ENCODE results near the gene GHRHR. TPM values are rescaled to one million over a fixed set of nuclear protein-coding genes. Genes with fewer than 3 reads are reported as not detected.

GHRHR gene
- total and polyA plus RNA-seq, 8 donors = 0.31 to 0.51 (median 0.48) TPM; not detected in 5

DNA sequence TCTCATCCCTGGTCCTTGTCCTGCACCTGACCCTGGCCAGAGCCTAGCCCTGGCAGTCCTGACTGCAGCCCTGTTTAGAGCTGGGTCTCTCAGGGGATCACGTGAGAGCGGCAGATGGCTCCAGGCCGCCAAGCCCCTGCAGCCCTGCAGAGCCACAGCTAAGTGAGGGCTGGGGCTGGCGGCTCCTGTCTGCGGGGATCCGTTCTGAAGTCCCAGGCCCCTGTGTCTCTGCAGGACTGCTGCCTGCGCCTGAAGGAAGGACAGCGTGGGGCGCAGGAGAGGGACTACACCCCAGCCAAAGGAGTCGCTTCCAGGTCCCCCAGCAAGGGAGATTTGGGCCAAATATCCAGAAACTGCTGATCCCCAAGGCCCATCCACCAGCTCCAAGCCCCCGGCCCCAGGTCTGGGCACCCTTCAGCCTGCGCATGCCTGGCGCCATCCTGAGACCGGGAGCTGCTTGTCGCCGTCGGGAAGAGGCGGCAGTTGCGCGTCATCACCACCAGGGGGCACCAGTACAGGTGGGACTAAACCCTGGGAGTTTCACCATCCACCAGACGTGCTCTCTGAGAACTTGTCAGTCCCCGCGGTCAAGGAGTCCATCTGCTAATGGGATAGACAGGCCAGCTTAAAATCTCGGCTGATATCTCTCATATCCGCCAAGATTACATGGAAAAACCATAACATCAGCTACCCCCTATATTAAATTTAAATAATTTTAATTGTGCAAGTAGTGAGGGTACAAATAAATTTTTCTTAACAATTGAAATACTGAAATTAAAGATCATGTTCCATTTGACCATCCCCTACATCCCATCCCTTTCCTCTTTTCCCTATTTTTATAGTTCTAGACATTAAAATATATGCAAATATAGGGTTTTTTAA, 25.1 kb upstream of the GHRHR start:
- Histone ChIP-seq H3K4me3 (no peak overlapping the region), H3K4me1 (peaks cover 3 to 4% of the 10 kb centered on the region in 2 donors), H3K27ac (no peak overlapping the region), H3K9me3 (no peaks in the 10 kb centered on the region), H3K36me3 (no peaks in the 10 kb centered on the region), H3K27me3 (peaks cover 0 to 14% of the 10 kb centered on the region in 2 donors)
- TF ChIP-seq, protein P1, sequence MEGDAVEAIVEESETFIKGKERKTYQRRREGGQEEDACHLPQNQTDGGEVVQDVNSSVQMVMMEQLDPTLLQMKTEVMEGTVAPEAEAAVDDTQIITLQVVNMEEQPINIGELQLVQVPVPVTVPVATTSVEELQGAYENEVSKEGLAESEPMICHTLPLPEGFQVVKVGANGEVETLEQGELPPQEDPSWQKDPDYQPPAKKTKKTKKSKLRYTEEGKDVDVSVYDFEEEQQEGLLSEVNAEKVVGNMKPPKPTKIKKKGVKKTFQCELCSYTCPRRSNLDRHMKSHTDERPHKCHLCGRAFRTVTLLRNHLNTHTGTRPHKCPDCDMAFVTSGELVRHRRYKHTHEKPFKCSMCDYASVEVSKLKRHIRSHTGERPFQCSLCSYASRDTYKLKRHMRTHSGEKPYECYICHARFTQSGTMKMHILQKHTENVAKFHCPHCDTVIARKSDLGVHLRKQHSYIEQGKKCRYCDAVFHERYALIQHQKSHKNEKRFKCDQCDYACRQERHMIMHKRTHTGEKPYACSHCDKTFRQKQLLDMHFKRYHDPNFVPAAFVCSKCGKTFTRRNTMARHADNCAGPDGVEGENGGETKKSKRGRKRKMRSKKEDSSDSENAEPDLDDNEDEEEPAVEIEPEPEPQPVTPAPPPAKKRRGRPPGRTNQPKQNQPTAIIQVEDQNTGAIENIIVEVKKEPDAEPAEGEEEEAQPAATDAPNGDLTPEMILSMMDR (IDR thresholded peaks at IDR 0.05) = peak; percentile 96 to 97
- ATAC-seq (peak; percentile 99), DNase-seq (peak; percentile 28 to 95 (median 74))
- intact Hi-C loops (cut with DNase I) = no loop called here

DNA sequence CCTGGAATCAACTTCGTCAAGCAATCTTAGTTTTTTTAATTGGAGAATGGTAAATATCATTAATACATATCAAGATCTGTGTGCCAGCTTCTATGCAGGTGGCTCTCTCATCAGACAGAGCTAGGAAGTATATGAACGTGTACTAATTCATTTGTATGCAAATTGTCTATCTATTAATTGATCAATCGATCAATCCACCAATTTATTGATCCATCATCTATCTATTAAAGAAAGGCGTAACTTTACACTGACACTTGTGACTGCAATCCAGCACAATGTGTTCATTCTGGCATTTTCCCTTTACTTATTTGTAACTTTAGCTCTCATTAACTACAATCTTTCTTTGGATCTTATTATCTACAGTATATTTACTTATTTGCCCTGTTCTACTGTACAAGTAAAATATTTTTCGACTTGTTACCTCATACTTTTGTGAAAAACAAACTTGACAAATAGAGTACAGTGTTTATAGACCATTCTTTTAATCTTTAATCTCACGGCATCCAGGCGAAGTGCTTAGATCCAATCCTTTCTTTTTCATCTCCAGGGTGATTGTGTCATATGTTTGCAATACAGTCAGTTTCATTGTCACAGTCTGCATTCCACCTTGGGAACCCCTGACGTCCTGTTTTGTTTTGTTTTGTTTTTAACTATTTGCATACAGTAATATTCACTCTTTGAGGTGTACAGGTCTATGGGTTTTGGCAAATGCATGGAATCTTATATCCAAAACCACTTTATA, 22.0 kb upstream of the GHRHR start:
- H3K9me3 ChIP-seq = peaks cover 0 to 10% of the 10 kb centered on the region in 2 donors
- H3K27ac ChIP-seq = no peak overlapping the region
- ATAC-seq = no peak
- DNase-seq = no peak
- peaks cover 3 to 4% of the 10 kb centered on the region in 2 donors for H3K4me1 ChIP-seq
- H3K27me3 ChIP-seq = peaks cover 0 to 14% of the 10 kb centered on the region in 2 donors
- intact Hi-C loops (cut with DNase I) = no loop called here
- H3K4me3 ChIP-seq = no peak overlapping the region
- TF ChIP-seq, protein P1 (IDR thresholded peaks at IDR 0.05) = no peak
- H3K36me3 ChIP-seq = no peaks in the 10 kb centered on the region

DNA sequence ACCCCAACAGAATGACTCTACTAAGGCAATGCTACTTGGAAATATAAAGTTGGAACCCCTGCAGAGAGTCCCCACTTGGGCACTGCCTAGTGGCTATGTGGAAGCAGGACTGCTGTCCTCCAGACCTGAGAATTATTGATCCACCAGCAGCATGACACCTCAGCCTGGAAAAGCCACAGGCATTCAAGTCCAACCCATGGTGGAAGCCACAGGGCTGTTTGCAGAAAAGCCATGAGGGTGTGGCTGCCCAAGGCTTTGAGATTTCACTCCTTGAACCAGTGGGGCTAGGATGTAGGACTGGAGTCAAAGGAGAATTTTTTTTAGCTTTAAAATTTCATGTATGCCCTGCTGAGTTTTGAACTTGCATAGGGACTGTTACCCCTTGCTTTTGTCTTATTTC, 13.6 kb upstream of the GHRHR start:
- Histone ChIP-seq H3K4me3 (no peak overlapping the region), H3K9me3 (peaks cover 0 to 2% of the 10 kb centered on the region in 2 donors), H3K27me3 (no peaks in the 10 kb centered on the region), H3K36me3 (no peaks in the 10 kb centered on the region), H3K27ac (no peak overlapping the region), H3K4me1 (no peaks in the 10 kb centered on the region)
- DNase-seq (no peak), ATAC-seq (no peak)
- intact Hi-C loops (cut with DNase I) = no loop called here
- TF ChIP-seq, protein P1 (IDR thresholded peaks at IDR 0.05) = no peak

DNA sequence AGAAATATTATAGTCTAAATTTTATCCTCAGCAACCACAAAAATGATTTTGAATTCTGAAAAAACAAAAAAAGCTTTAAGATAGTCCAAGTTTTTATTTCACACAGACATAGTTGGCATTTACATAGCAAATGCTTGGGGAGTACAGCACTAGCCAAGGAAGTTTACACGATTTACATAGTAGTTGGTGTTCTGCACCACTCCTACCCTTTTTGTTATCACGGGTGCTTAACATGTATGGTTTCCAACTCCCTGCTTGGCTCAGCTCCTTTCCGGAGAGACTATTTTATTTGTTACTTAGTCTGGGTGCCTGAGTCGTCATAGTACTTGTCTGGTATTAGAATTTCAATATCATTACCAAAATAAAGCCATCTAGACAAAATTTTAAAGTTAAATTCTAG, 8.8 kb upstream of the GHRHR start:
- H3K4me1 ChIP-seq = no peaks in the 10 kb centered on the region
- DNase-seq (no peak), ATAC-seq (no peak)
- TF ChIP-seq, protein P1 (IDR thresholded peaks at IDR 0.05) = no peak
- no peaks in the 10 kb centered on the region for H3K27me3 ChIP-seq
- no peak overlapping the region for H3K27ac ChIP-seq
- H3K9me3 ChIP-seq = no peaks in the 10 kb centered on the region
- intact Hi-C loops (cut with DNase I) = no loop called here
- H3K4me3 ChIP-seq = no peak overlapping the region
- H3K36me3 ChIP-seq = no peaks in the 10 kb centered on the region

DNA sequence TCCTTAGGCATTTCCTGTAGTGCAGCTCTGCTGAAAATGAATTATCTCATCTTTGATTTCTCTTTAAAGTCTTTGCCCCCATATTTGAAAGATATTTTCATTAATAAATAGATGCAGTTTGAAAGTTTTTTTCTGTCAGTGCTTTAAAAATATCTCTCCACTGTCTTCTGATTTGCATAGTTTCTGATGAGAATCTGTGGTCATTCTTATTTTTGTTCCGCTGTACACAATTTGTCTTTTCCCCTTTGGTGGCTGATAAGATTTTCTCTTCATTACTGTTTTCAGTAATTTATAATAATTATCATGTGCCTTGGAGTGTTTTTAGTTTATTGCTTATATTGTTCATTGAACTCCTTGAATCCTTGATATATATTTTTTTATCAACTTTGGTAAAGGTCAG, 7.0 kb upstream of the GHRHR start:
- H3K27ac ChIP-seq = no peak overlapping the region

More for the DNA sequence above, 7.0 kb upstream of the GHRHR start:
- no peaks in the 10 kb centered on the region for H3K27me3 ChIP-seq
- no peaks in the 10 kb centered on the region for H3K4me1 ChIP-seq
- no peaks in the 10 kb centered on the region for H3K9me3 ChIP-seq
- no peak for ATAC-seq
- intact Hi-C loops (cut with DNase I) = no loop called here
- TF ChIP-seq, protein P1 (IDR thresholded peaks at IDR 0.05) = no peak
- H3K36me3 ChIP-seq = no peaks in the 10 kb centered on the region
- no peak overlapping the region for H3K4me3 ChIP-seq
- no peak for DNase-seq
